Measurements from ENCODE around the gene QDPR.

GRCh38 chr4:17502756-17503155 is 9.1 kb downstream of the QDPR start:
- TF ChIP-seq CTCF (IDR thresholded peaks at IDR 0.05; ENCODE audit: low read length) (no peak), EZH2 (IDR thresholded peaks at IDR 0.05; ENCODE audit: borderline replicate concordance, low read length) (no peak)

Measured in OCI-LY1 (cell line).